ENCODE data around the gene SCYL3.
"Not testable (repeated sequence)": the region's sequence is repeated elsewhere in the genome, so short reads cannot be mapped to it uniquely, and the experiment has no call there.

Gene SCYL3

GRCh38 chr1:169871988-169872387 is 21.7 kb downstream of the SCYL3 start:
- DNase-seq = not testable (repeated sequence)

- no peak for DNase-seq
Measured at GRCh38 chr1:169869426-169869825, 24.3 kb downstream of the SCYL3 start.

GRCh38 chr1:169868978-169869377 is 24.7 kb downstream of the SCYL3 start:
- no peak for DNase-seq

- DNase-seq = peak; percentile 36
Measured at GRCh38 chr1:169867012-169867675, 26.6 kb downstream of the SCYL3 start.

GRCh38 chr1:169866577-169866976 is 27.1 kb downstream of the SCYL3 start:
- DNase-seq = no peak

GRCh38 chr1:169864531-169864930 is 29.2 kb downstream of the SCYL3 start:
- DNase-seq = not testable (repeated sequence)

GRCh38 chr1:169860750-169861149 is 32.9 kb downstream of the SCYL3 start:
- DNase-seq = no peak

- DNase-seq = no peak
Measured at GRCh38 chr1:169860187-169860586, 33.5 kb downstream of the SCYL3 start.

GRCh38 chr1:169859001-169859400 is 34.7 kb downstream of the SCYL3 start:
- no peak for DNase-seq

- DNase-seq = no peak
Measured at GRCh38 chr1:169858467-169858866, 35.2 kb downstream of the SCYL3 start.

GRCh38 chr1:169853341-169853740 is 40.4 kb downstream of the SCYL3 start:
- no peak for DNase-seq

- DNase-seq = no peak
Measured at GRCh38 chr1:169849346-169850022, 44.2 kb downstream of the SCYL3 start.

- DNase-seq = no peak
Measured at GRCh38 chr1:169848456-169848855, 45.2 kb downstream of the SCYL3 start.

- DNase-seq = no peak
Measured at GRCh38 chr1:169844941-169845608, 48.6 kb downstream of the SCYL3 start.

GRCh38 chr1:169838942-169839341 is 54.8 kb downstream of the SCYL3 start:
- no peak for DNase-seq

- DNase-seq = no peak
Measured at GRCh38 chr1:169836198-169836597, 57.5 kb downstream of the SCYL3 start.

- DNase-seq = no peak
Measured at GRCh38 chr1:169835647-169836046, 58.0 kb downstream of the SCYL3 start.

- no peak for DNase-seq
Measured at GRCh38 chr1:169834869-169835268, 58.8 kb downstream of the SCYL3 start.

GRCh38 chr1:169833179-169833901 is 60.4 kb downstream of the SCYL3 start:
- DNase-seq = no peak

GRCh38 chr1:169829671-169830070 is 64.0 kb downstream of the SCYL3 start:
- no peak for DNase-seq

- no peak for DNase-seq
Measured at GRCh38 chr1:169824153-169824552, 69.5 kb downstream of the SCYL3 start.

GRCh38 chr1:169821500-169821899 is 72.2 kb downstream of the SCYL3 start:
- DNase-seq = no peak

GRCh38 chr1:169816617-169817016 is 77.1 kb downstream of the SCYL3 start:
- no peak for DNase-seq
